Measurements from ENCODE around the gene TPSD1.

Gene TPSD1

DNA sequence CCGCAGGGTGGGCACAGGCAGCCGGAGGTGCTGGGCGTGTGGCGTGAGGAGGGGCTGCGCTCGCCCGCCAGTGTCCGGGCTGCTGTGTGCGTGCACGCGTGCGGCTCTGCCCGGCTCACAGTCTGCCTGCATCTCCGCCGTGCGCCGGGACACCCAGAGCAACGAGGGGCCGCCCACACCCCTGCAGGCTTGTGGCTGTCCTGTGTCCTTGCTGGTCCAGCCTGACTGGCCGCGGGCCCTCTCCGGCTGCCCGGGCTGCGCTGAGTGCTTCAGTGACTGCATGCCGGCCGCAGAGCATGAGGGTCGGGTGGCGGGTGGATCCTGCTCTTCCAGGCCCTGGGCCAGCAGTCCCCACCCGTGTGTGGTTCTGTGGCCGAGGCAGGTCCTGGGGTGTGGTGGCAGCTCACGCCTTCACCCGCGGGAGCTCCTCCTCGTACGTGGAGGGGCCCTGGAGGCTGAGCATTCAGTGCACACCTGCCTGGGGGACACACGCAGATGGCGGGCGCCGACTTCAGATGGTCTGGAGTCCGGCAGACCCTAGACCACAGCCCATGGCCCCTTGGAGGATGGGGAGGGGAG, 43.2 kb upstream of the TPSD1 start:
- no peak for DNase-seq (ENCODE audit: low spot score)
- TF ChIP-seq, protein P1, sequence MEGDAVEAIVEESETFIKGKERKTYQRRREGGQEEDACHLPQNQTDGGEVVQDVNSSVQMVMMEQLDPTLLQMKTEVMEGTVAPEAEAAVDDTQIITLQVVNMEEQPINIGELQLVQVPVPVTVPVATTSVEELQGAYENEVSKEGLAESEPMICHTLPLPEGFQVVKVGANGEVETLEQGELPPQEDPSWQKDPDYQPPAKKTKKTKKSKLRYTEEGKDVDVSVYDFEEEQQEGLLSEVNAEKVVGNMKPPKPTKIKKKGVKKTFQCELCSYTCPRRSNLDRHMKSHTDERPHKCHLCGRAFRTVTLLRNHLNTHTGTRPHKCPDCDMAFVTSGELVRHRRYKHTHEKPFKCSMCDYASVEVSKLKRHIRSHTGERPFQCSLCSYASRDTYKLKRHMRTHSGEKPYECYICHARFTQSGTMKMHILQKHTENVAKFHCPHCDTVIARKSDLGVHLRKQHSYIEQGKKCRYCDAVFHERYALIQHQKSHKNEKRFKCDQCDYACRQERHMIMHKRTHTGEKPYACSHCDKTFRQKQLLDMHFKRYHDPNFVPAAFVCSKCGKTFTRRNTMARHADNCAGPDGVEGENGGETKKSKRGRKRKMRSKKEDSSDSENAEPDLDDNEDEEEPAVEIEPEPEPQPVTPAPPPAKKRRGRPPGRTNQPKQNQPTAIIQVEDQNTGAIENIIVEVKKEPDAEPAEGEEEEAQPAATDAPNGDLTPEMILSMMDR (IDR thresholded peaks at IDR 0.05; ENCODE audit: extremely low read depth, missing control alignments): no peak

DNA sequence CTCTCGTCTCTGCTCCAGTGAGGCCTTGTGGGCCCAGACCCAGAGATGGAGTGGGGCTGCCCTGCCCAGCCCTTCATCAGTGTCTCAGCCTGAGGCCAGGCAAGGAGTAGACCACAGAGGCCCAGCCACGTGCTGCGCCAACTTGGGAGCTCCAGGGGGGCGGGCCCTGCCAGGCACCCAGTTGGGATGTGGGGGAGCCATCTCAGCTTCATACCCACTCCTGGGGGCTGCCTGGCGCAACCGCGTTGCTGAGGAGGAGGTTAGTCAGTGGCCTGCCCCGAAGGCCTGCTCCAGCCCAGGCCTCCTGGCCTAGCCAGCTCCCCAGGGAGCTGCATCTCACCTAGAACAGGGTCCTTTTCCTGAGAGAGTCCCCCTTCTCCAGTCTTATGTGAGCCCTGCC, 42.6 kb upstream of the TPSD1 start:
- TF ChIP-seq, protein P1 (IDR thresholded peaks at IDR 0.05; ENCODE audit: extremely low read depth, missing control alignments): no peak
- DNase-seq (ENCODE audit: low spot score): no peak

DNA sequence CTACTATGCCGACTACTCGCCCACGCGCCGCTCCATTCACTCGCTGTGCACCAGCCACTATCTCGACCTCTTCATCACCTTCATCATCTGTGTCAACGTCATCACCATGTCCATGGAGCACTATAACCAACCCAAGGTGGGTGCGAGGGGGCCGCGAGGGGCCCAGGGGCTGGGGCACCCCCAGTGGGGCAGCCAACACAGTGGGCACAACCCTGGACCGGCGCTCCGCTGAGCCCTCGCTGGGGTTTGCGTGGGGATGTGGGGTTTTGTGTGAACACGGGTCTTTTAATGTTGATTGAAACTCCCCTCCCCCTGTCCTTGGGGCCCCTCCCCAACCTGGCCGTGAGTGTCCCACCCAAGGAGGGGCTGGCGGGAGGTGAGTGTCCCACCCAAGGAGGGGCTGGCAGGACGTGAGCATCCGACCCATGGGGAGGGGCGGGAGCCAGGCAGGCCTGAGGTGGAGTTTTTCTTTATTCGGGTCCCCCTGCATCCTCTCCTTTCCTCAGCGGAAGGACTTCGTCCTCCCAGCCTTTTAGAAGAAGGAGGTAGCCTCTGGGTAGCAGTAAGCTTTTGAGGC, 42.0 kb upstream of the TPSD1 start:
- no peak for DNase-seq (ENCODE audit: low spot score)

DNA sequence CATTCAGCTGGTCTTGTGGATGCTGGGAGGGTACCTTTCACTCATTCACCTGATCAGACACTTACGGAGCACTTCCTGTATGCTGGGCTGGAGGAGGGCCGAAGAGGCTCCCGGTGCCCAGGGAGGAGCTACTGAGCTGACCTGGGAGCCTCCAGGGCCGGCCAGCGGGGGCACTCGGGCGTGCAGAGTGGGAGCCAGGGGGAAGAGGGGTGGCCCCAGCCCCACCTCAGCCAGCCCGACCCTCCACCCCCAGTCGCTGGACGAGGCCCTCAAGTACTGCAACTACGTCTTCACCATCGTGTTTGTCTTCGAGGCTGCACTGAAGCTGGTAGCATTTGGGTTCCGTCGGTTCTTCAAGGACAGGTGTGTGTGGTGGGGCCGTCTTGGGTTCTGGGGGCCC, 41.1 kb upstream of the TPSD1 start:
- TF ChIP-seq, protein P1 (IDR thresholded peaks at IDR 0.05; ENCODE audit: extremely low read depth, missing control alignments): no peak
- DNase-seq (ENCODE audit: low spot score): no peak

More for the DNA sequence above, 42.0 kb upstream of the TPSD1 start:
- TF ChIP-seq, protein P1 (IDR thresholded peaks at IDR 0.05; ENCODE audit: extremely low read depth, missing control alignments): no peak

DNA sequence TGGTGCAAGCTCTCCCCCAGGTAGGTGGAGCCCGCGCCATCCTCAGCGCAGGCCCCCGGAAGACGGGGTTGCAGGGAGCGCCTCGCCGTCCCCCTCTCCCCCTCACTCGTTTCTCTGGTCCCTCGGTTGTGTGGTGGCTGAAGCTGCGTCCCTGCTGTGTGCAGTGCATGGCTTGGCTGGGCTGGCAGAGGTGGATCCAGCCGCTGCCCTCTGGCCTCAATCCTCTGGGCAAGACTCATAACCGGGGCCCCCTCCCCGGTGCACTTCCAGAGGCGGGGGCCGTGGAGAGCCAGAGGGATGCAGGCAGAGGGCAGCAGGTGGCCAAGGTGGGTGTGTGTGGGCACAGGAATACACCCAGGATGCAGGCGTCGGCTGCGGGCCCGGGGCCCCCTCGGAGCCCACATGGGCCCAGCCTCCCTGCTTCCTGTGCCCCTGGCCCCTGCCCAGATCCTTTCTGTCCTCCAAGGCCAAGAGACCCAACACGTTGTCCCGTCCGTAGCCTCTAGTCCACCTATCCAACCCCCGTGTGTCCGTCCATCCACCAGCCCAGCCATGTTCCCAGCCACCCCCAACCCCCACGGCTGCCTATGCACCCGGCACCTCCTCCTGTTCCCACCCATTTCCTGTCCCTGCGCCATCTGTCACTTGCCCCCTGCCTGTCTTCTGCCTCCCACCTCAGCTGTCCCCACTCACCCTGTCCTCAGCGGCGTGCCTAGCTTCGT, 40.1 kb upstream of the TPSD1 start:
- TF ChIP-seq, protein P1 (IDR thresholded peaks at IDR 0.05; ENCODE audit: extremely low read depth, missing control alignments): no peak
- no peak for DNase-seq (ENCODE audit: low spot score)

DNA sequence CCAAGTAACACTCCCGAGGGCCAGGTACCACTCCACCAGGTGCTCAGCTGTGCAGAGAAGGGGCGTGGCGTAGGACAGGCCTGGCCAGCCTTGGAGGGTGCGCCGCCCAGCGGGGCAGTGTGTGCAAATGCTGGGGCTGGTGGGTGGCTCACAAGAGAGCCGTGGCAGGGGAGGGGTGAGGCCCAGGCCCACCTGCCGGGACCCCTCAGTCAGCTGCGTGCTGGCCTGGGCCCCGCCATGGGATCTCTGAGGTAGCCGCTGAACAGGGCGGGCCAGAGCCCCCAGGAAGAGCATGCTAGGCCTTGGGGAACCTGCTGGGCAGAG, 39.6 kb upstream of the TPSD1 start:
- DNase-seq (ENCODE audit: low spot score): no peak
- TF ChIP-seq, protein P1 (IDR thresholded peaks at IDR 0.05; ENCODE audit: extremely low read depth, missing control alignments): no peak

DNA sequence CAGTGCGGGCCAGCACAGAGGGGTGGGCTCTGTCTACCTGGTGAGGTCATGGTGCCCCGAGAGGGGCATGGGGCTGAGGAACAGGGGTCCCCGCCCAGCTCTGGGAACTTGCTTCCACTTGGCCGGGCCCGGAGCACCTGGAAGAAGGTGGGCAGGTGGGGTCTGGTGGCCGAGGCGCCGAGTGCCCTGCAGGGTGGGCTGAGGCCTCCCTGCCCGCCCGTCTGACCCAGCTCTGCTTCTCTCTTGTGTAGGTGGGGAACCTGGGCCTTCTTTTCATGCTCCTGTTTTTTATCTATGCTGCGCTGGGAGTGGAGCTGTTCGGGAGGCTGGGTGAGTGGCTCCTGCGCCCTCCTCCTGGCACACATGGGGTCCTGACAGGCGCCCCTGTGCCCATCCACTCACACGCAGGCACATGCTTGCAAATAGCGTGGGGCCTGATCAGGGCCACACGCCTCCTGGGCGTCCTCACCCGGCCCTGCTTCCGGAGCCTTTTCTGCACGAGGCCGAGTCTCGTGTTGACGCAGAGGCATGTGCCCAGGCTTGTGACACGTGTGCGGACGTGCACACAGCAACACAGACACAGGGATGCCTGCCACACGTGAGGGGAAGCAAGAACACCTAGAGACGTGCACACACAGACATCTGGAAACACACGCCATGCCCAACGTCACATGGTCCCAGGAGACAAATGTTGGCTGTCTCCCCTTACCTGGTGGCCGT, 39.0 kb upstream of the TPSD1 start:
- TF ChIP-seq, protein P1 (IDR thresholded peaks at IDR 0.05; ENCODE audit: extremely low read depth, missing control alignments): no peak

More for the DNA sequence above, 39.0 kb upstream of the TPSD1 start:
- DNase-seq (ENCODE audit: low spot score): no peak

Measured in GM20000 (cell line).